BJ (cell line): ENCODE data around the gene CEP55. TPM values are rescaled to one million over a fixed set of nuclear protein-coding genes. Genes with fewer than 3 reads are reported as not detected.

ENCODE experiments used
- CTCF ChIA-PET: fragments of 350-600 bp; formaldehyde crosslinking; extraction: SDS; loops from one replicate; lab custom pipeline; 2021; ENCODE audit warnings: antibody characterized with exemption, inconsistent platforms; lab: Yijun Ruan, JAX
- POLR2A ChIA-PET: fragments of 300-600 bp; sonication (Branson Sonifier 250); formaldehyde crosslinking; extraction: SDS; loops from one replicate; lab custom pipeline; 2021; ENCODE audit warnings: antibody characterized with exemption; lab: Charles Lee
- DNase-seq: peaks from one replicate; pipeline ENCODE4 v3.0.0-alpha.2; 2011; ENCODE audit warnings: low read depth
- H3K27me3 ChIP-seq: 2 replicates; pipeline ENCODE4 v1.6.0; 2011; ENCODE audit warnings: low read length; ENCODE audit not compliant: control insufficient read depth, insufficient read depth
- H3K36me3 ChIP-seq: 2 replicates; pipeline ENCODE4 v1.5.1; 2011; ENCODE audit warnings: low read length; ENCODE audit not compliant: control insufficient read depth, insufficient read depth
- H3K4me3 ChIP-seq: 2 replicates; pipeline ENCODE4 v1.5.1; 2011; ENCODE audit warnings: low read depth, mild to moderate bottlenecking, control low read depth, low read length
- polyA plus RNA-seq: library from polyadenylated mRNA; depleted of rRNA; stranded (reverse); fragments of >200 nt; gene quantifications from 2 replicates; pipeline ENCODE4 v1.2.3, GENCODE V29; 2011
- TF ChIP-seq, protein P1 (sequence below): IDR thresholded peaks from 2 replicates; pipeline ENCODE4 v1.5.1; 2011; ENCODE audit warnings: low read depth, mild to moderate bottlenecking, control low read depth, inconsistent platforms, low read length, moderate library complexity; ENCODE audit not compliant: insufficient read depth

Gene CEP55
- polyA plus RNA-seq, 1 experiment, result 16.8 TPM

DNA sequence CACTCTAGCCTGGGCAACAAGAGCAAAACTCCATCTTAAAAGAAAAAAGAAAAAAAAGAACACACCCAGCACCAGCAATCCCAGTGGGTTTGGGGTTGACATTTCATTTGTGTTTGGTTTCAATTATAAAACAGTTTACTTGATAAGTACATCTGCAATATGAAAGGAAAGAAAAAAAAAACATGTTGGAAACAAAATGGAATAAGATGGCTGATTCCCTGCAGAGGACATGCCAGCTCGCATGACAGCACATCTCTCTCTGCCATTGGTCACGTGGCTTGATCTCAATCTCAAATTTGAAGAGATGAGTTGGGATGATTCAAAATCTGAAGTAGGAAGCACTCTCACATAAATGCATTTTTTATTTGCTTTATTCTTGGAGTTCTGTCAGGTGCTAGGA is 42.3 kb upstream of the CEP55 start:
- TF ChIP-seq, protein P1, sequence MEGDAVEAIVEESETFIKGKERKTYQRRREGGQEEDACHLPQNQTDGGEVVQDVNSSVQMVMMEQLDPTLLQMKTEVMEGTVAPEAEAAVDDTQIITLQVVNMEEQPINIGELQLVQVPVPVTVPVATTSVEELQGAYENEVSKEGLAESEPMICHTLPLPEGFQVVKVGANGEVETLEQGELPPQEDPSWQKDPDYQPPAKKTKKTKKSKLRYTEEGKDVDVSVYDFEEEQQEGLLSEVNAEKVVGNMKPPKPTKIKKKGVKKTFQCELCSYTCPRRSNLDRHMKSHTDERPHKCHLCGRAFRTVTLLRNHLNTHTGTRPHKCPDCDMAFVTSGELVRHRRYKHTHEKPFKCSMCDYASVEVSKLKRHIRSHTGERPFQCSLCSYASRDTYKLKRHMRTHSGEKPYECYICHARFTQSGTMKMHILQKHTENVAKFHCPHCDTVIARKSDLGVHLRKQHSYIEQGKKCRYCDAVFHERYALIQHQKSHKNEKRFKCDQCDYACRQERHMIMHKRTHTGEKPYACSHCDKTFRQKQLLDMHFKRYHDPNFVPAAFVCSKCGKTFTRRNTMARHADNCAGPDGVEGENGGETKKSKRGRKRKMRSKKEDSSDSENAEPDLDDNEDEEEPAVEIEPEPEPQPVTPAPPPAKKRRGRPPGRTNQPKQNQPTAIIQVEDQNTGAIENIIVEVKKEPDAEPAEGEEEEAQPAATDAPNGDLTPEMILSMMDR, result no peak
- Histone ChIP-seq H3K4me3 (no peak overlapping the region), H3K27me3 (no peaks in the 10 kb centered on the region), H3K36me3 (peaks cover 27% of the 10 kb centered on the region)
- no peak for DNase-seq
- ChIA-PET CTCF (interaction anchor here (1.1 to 1.2 kb wide), 2 partner anchors 28 to 78 kb away, joined by 3 to 5 read pairs; partner anchors contain the start of gene MYOF), POLR2A (no interaction called here)

DNA sequence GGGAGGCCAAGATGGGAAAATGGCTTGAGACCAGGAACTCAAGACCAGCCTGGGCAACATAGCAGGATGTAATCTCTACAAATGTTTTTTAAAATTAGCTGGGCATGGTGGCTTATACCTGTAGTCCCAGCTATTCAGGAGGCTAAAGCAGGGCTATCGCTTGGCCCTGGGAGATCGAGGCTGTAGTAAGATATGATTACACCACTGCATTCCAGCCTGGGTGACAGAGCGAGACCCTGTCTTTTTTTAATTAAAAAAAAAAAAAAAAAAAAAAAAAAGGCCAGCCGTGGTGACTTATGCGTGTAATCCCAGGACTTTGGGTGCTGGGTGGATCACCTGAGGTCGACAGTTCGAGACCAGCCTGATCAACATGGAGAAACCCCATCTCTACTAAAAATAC is 41.7 kb upstream of the CEP55 start:
- CTCF ChIA-PET, result interaction anchor here (1.1 kb wide), 1 partner anchor 28 kb away, joined by 5 read pairs; the partner anchor contains the start of gene MYOF
- POLR2A ChIA-PET, result interaction anchor here (0.7 kb wide), 1 partner anchor 16 kb away, joined by 20 read pairs; no protein-coding TSS in a partner anchor
- Histone ChIP-seq H3K4me3 (no peak overlapping the region), H3K36me3 (peaks cover 23% of the 10 kb centered on the region), H3K27me3 (no peaks in the 10 kb centered on the region)
- TF ChIP-seq, protein P1, result no peak
- DNase-seq, result no peak

DNA sequence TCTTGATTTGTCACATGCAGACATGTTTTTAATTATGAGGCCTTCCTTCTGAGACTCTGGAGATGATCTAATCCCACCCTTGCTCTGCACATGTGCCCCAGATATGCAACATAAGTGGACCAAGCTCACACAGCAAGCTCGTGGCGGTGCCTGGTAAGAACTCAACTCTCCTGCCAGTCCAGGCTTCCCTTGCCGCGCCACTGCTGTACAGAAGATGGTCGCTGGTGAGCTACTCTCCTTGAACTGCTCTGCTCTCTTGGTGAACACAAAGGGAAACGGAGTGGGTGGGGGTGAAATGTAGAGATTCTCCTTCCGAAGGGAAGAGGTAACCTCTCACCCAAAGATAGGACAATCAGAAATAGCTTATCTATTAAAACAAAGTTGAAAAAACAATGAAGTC is 39.9 kb upstream of the CEP55 start:
- DNase-seq, result no peak
- Histone ChIP-seq H3K36me3 (peaks cover 17% of the 10 kb centered on the region), H3K4me3 (no peak overlapping the region), H3K27me3 (no peaks in the 10 kb centered on the region)
- ChIA-PET POLR2A (interaction anchor here (0.9 kb wide), 1 partner anchor 20 kb away, joined by 3 read pairs; no protein-coding TSS in a partner anchor), CTCF (interaction anchor here (1.3 to 2.5 kb wide), 4 partner anchors 11 to 79 kb away, joined by 3 to 15 read pairs (median 4); partner anchors contain the start of gene MYOF)
- TF ChIP-seq, protein P1, result no peak

DNA sequence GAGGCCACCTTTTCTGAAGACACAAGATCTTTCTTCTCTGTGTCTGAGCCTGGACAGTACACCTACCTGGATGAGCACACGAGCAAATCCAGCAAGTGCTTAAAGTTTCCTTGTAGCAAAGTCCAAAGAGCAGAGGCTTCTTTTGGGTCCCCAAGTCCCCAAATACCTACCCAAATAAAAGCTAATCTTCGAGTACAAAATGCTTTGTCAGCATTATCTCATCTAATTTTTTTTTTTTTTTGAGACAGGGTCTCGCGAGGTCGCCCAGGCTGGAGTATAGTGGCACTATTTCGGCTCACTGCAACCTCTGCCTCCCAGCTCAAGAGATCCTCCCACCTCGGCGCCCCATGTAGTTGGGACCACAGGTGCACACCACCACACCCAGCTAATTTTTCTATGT is 38.9 kb upstream of the CEP55 start:
- H3K4me3 ChIP-seq, result no peak overlapping the region
- POLR2A ChIA-PET, result no interaction called here
- peaks cover 11% of the 10 kb centered on the region for H3K36me3 ChIP-seq
- TF ChIP-seq, protein P1, result no peak
- H3K27me3 ChIP-seq, result no peaks in the 10 kb centered on the region
- no peak for DNase-seq
- CTCF ChIA-PET, result interaction anchor here (0.9 to 2.5 kb wide), 8 partner anchors 10 to 80 kb away, joined by 3 to 15 read pairs (median 4); partner anchors contain the start of gene MYOF

DNA sequence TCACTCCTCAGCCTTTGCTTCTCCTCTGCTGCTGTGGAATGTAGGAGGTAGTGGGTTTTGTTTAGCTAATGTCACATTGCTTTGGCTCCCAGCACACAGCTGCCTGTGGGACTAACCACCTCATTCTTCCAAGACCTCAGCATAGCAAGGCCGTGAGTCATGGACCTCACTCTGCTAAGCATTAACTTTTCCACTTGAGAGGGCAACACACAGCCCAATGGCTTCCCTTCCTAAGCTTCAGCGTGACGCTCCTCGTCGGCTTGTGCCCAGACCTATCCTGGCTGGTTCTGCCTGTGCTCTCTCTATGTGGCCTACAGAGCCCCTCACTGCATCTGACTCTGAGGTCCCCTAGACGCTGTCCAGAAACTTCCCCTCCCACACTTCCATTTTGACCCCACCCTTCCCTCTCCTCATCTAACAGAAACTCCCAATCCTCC is 37.6 kb upstream of the CEP55 start:
- ChIA-PET POLR2A (interaction anchor here (0.6 to 1.5 kb wide), 5 partner anchors 10 to 1000 kb away, joined by 3 to 16 read pairs (median 8); no protein-coding TSS in a partner anchor), CTCF (interaction anchor here (1.0 to 2.7 kb wide), 10 partner anchors 9 to 83 kb away, joined by 3 to 11 read pairs (median 5); partner anchors contain the start of gene MYOF)
- TF ChIP-seq, protein P1, result no peak
- peaks cover 8% of the 10 kb centered on the region for H3K36me3 ChIP-seq
- H3K27me3 ChIP-seq, result no peaks in the 10 kb centered on the region
- peak; percentile 100 for DNase-seq
- no peak overlapping the region for H3K4me3 ChIP-seq
